ENCODE measurements around the gene GTPBP1.

DNA sequence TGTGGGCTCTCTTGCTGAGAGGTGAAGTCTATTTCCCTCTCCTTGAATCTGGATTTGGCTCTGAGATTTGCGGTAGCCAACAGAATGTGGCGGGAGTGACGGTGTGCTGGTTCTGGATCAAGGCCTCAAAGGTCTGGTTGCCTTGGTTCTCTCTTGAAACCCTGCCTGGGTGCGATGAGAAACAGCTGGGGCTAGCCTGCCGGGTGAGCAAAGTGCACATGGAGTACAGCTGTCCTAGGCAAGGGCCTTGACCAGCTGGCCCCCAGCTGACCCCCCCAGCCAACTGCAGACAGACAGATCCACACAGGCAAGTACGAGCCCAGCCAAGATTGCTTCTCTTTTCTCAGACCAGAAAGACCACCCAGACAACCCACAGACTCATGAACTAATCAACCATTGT, 39.2 kb downstream of the GTPBP1 start:
- TF ChIP-seq, protein P1, sequence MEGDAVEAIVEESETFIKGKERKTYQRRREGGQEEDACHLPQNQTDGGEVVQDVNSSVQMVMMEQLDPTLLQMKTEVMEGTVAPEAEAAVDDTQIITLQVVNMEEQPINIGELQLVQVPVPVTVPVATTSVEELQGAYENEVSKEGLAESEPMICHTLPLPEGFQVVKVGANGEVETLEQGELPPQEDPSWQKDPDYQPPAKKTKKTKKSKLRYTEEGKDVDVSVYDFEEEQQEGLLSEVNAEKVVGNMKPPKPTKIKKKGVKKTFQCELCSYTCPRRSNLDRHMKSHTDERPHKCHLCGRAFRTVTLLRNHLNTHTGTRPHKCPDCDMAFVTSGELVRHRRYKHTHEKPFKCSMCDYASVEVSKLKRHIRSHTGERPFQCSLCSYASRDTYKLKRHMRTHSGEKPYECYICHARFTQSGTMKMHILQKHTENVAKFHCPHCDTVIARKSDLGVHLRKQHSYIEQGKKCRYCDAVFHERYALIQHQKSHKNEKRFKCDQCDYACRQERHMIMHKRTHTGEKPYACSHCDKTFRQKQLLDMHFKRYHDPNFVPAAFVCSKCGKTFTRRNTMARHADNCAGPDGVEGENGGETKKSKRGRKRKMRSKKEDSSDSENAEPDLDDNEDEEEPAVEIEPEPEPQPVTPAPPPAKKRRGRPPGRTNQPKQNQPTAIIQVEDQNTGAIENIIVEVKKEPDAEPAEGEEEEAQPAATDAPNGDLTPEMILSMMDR (conservative IDR thresholded peaks at IDR 0.05; ENCODE audit: low read length) = no peak
- no peak for TF ChIP-seq EZH2phosphoT487 (IDR thresholded peaks at IDR 0.05; ENCODE audit: borderline replicate concordance, low read depth, low read length)
